ENCODE data around the gene EFHD1.
"Not testable (repeated sequence)": the region's sequence is repeated elsewhere in the genome, so short reads cannot be mapped to it uniquely, and the experiment has no call there.

EFHD1 gene

DNA sequence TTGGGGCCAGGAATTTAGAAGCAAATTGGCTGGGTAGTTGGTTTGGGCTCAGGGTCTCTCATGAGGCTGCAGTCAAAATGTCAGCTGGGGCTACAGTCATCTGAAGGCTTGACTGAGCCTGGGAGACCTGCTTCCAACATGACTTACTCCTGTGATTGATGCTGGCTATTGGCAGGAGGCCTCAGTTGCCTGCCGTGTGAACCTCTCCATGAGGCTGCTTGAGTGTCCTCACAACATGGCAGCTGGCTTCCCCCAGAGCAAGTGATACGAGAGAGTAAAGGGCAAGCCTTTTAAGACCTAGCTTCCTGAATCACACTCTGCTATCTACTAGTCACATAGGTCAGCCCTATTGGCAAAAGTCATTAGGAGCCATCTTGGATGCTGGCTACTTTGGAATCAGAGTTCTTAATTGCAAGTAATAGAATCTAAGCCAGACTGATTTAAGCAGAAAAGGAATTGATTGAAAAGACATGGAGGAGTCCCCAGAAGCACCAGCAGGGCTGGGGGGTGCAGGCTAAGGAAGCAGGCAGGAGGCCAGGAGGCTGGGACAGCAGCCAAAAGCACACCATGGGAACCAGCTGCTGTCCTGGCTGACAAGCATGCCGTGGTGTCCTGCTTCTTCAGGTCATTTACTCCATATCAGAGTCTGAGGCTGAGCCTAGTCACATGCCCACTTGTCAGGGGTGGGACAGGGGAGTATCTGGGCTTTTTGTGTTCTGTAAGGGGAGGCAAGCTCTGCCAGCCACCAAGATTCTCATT is 55.9 kb downstream of the EFHD1 start:
- DNase-seq (ENCODE audit: low read depth in 2 of 3, low spot score in 2 of 3) = no peak

DNA sequence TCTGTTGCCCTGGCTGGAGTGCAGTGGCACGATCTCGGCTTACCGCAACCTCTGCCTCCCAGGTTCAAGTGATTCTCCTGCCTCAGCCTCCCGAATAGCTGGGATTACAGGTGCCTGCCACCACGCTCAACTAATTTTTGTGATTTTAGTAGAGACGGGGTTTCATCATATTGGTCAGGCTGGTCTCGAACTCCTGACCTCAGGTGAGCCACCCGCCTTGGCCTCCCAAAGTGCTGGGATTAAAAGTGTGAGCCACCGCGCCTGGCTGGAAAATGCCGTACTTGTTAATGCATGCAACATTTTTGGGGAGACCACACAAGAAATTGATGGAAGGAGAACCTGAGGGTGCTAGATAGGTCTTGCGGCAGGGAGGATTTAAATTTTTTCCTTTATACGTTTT is 57.7 kb downstream of the EFHD1 start:
- not testable (repeated sequence) for DNase-seq (ENCODE audit: low read depth in 2 of 3, low spot score in 2 of 3)

DNA sequence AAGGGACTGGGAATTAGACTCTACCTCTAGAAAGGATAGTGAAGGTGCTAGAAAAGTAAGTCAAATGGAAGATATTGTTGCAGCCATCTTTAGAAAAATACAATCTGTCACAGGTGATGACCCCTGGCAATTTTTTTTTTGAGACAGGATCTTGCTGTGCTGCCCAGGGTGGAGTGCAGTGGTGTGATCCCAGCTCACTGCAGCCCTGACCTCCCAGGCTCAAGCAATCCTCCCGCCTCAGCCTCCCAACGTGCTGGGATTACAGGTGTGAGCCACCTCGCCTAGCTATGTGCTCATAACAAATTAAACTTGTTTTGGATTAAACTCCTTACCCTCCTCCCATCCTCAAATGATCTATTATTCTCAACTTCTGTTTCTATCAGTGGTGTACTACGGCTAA is 59.9 kb downstream of the EFHD1 start:
- DNase-seq (ENCODE audit: low read depth in 2 of 3, low spot score in 2 of 3) = no peak

DNA sequence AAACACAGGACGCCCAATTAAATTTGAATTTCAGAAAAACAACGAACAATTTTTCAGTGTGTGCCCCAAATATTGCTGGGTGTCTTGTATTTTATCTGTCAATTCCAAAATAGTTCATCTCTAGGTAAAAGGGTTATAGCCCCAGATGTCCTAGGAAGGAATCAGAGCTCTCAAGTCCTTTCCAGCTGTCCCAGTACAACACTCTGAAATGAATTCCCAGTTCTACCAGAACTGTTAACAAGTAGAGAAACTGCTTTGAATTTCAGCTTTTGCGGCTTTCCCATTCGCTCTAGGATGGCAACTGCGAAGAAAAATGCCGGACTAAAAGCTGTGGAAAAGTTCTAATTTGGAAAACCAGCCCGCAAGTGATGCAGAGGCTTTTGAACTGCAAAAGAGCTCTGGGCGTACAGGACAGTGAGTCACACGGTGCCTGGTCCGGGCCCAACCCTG is 63.2 kb downstream of the EFHD1 start:
- DNase-seq (ENCODE audit: low read depth in 2 of 3, low spot score in 2 of 3) = no peak

DNA sequence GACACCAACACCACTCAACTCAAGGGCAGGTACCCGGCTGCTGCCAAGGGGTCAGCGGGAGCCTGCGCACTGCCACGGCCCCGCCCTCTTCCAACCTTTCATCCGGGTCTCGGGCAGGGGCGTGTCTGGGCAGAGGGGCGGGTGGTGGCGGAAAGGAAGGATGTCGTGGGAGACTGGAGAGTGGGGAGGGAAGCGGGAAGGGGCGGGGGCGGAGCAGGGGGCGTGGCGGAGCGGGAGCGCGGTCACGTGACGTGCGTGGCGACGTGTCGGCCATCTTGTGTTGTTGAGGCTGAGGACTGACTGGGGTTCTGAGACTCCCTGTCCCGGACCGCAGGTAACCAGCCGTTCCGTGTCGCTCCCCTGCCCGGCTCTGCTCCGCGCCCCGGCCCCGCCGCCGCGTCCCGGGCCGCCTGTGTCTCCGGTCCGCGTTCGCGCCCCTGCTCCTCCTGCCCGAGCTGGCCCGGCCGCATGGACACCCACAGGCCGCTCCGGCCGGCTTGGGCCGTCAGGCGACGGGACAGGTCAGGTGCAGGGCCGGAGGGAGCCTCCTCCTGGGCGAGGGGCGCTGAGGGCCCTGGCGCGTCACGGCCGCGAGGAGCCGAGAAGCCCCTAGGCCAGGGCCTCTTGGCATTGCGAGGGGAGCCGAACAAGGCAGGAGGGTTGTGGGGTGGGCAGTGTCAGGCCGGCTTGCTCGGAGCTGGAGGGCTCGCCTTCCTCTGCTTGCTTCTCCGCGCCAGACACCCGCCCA is 63.8 kb downstream of the EFHD1 start, which contains the start of gene GIGYF2:
Gene GIGYF2, plus strand, starts transcription at position 273 of the 748 bp plus-strand sequence. CDS start 37,867 bp downstream, outside the sequence.
- DNase-seq (ENCODE audit: low read depth in 2 of 3, low spot score in 2 of 3) = peak; percentile 79 to 93 (median 92)

DNA sequence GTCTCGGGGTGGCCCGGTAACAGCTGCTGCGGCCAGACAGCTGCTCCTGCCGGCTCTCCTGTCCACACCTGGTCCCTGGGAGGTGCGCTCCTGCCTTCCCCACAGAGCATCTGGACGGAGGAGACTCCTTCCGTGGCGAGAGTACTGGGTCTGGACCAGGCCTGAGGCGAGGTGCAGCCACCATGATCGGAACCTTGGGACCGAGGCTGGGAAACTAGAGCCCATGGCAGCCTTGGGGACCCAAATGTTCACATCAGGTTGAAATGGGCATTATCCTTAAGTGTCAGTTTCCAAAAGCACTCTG is 64.4 kb downstream of the EFHD1 start:
- peak in 2 of 3 experiments; percentile 4 to 9 for DNase-seq (ENCODE audit: low read depth in 2 of 3, low spot score in 2 of 3)

DNA sequence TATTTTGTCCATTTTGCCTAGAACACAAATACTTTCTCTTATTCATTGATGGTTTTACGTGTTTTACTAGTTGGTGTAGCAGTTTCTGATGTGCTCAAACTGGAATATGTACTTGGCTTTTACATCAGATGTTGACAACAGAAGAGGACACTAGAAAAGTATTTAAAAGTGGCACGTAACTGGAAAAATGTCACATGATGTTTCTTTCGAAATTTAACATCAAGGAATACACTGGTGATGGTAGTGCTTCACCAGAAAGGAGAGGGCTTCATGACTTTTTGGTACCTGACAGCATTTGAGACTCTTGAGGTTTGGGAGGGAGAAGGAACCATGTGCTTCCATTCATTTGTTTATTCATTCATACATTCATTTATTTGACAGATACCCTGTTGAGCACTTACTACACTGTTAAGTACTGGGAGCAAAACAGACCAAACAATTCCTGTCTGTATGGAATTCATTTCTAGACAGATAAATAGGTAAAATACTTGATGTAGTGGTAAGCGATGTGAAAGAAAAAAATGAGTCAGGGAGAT is 65.2 kb downstream of the EFHD1 start:
- no peak for DNase-seq (ENCODE audit: low read depth in 2 of 3, low spot score in 2 of 3)

DNA sequence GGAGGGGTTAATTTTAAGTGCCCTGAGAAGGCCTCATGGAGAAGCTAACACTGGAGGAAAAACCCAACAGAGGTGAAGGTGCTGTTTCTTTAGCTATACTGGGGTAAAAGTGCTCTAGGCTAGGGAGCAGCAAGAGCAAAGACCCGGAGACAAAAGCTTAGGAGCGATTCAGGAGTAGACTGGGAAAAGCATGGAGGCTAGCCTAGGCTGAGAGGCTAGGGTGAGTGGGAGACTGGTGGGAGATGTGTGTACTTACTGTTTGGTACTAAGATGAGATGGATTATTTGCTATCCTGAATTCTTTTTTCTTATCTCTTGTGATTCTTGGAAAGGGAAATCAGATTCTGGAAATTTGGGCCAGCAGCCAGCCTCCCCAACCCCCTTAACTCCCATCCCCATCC is 65.7 kb downstream of the EFHD1 start:
- DNase-seq (ENCODE audit: low read depth in 2 of 3, low spot score in 2 of 3) = no peak

DNA sequence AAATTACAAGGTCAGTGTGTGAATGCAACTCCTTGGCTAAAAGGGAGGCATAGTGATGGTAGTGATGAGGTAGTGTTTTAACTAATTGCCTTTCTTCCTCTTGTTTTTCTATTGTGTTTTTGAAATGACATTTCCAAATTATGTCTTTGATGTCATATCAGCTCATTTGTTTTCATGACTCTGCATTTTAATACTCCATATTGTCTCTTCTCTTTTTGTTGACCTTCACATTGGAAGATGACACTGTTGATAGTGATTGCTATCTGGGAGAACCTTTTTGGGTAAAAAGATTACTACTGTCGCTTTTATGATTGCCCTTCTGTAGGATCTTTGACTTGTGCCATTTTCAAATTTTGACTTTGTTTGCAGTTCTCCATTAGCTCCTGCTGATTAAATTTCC is 66.8 kb downstream of the EFHD1 start:
- no peak for DNase-seq (ENCODE audit: low read depth in 2 of 3, low spot score in 2 of 3)

DNA sequence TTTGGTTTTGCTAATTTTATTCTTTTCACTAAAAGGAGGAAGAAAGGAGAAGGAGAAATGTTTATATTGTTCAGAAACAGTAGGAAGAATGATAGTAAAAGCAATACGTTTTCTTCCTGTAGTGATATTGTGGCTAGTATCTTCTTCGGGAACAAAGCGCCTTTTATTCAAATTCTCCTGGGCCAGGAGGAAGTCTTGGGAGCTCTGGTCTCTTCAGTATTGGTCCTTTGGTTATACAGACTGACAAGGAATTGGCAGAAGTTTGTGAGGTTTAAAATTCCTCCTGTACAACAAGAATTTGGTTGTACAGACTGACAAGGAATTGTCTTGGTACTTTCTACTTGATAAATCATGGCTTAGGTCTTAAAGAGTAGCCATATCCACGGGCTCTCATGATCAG is 73.7 kb downstream of the EFHD1 start:
- DNase-seq (ENCODE audit: low read depth in 2 of 3, low spot score in 2 of 3) = no peak

DNA sequence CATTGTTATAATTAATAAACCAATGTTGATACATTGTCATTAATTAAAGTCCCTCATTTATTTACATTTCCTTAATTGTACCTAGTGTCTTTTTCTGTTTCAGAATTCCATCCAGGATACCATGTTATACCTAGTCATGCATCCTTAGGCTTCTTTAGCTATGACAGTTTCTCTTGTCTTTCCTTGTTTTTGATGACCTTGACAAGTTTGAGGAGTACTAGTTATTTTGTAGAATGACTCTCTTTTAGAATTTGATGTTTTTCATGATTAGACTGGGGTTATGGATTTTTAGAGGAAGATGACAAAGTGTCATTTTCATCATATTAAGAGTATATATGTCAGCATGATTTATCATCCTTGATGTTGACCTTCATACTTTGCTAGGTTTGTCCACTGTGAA is 80.1 kb downstream of the EFHD1 start:
- no peak for DNase-seq (ENCODE audit: low read depth in 2 of 3, low spot score in 2 of 3)

DNA sequence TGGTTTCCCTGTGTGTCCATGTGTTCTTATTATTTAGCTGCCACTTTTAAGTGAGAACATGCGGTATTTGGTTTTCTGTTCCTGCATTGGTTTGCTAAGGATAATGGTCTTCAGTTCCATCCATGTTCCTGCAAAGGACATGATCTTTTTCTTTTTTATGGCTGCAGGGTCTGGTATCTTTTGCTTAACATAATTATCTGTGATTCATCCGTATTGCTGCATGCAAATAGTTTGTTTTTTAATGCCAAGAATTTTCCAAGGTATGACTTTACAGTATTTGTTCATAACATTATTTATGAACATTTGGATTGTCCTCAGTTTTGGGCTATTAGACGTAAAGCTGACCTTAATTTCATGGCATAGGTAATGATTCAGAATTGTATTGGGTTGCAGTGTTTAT is 81.6 kb downstream of the EFHD1 start:
- no peak for DNase-seq (ENCODE audit: low read depth in 2 of 3, low spot score in 2 of 3)

DNA sequence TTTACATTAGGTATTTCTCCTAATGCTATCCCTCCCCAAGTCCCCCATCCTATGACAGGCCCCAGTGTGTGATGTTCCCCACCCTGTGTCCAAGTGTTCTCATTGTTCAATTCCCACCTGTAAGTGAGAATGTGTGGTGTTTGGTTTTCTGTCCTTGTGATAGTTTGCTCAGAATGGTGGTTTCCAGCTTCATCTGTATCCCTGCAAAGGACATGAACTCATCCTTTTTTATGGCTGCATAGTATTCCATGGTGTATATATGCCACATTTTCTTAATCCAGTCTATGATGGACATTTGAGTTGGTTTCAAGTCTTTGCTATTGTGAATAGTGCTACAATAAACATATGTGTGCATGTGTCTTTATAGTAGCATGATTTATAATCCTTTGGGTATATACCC is 86.7 kb downstream of the EFHD1 start:
- not testable (repeated sequence) for DNase-seq (ENCODE audit: low read depth in 2 of 3, low spot score in 2 of 3)

DNA sequence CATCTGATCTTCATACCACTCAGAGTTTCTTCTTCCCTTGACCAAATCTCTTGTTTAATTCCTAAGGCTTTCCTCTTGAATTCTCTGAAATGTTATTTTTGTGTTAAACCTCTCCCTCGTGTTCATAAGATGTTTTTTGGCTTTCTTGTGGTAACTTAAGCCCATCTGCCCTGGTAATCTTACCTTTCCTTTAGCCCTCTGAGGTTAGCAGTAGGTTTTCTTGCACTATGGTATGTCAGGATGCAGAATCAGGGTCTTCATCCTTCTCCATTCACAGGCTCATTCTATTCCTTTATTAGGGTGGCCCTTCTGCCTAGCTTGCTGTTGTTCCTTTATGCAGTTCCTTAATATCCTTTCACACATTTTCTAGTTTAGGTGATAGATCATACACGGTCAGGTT is 87.9 kb downstream of the EFHD1 start:
- no peak for DNase-seq (ENCODE audit: low read depth in 2 of 3, low spot score in 2 of 3)

DNA sequence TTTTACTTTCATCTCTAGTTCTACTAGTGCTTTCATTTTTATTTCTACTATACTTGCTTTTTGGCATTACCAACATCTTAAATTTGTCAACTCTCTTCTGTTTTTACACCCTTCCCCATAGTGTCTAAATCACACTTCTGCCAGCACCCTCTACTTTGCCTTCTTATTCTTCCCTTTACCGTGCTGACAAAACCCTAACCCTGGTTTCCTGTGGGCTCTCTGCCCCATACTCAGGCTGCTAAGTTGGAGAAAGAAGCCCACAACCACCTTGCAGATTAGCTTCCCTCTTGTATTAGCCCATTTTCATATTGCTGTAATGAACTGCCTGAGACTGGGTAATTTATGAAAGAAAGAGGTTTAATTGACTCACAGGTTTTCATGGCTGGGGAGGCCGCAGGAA is 88.5 kb downstream of the EFHD1 start:
- no peak for DNase-seq (ENCODE audit: low read depth in 2 of 3, low spot score in 2 of 3)

DNA sequence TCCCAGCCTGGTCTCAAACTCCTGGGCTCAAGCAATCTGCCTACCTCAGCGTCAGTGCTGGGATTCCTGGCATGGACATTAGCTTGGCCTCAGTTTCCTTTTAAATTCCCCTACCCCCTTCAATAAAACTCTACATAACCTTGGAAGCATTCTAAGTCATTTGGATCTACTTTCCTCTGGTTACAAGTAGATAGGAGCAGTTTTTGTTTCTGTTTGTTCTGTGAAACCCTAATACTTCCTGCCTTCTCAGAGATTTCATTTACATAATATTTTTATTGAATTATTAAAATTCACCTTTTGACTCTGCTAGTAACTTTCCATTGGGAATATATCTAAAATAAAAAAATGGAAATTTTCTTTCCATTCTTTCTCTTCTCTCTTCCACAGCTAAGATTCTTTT is 89.6 kb downstream of the EFHD1 start:
- no peak for DNase-seq (ENCODE audit: low read depth in 2 of 3, low spot score in 2 of 3)

DNA sequence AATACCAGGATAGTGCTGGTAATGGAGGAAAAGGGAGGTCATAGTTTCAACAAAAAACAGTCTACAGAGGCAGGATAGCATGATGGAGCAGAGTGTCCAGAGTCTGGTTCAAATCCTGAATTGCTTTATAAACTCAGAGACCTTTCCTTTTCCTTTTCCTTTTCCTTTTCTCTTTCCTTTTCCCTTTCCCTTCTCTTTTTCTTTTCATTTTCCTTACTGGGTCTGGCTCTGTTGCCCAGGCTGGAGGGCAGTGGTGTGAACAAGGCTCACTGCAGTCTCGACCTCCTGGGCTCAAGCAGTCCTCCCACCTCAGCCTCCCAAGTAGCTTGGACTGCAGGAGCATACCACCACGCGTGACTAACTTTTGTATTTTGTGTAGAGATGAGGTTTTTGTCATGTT is 95.4 kb downstream of the EFHD1 start:
- DNase-seq (ENCODE audit: low read depth in 2 of 3, low spot score in 2 of 3) = no peak

DNA sequence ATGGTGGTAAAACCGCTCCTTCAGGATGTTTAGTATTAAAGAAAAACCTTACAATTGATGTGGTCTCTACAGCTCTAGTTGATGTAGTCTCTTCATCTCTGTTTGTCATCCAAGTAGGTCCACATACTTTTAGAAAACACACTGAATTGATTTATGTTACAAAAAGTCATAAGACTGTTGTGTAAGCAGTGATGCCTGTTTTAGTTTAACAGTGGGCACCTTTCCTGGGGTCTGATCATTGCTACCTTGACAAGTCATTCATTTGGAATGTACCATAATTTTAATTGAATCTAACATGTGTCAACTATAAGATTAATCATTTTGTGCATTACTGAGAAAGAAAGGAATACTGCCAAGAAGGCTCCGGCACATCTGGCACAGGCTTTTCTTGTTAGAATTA is 98.1 kb downstream of the EFHD1 start:
- DNase-seq (ENCODE audit: low read depth in 2 of 3, low spot score in 2 of 3) = no peak

Data from activated CD8-positive, alpha-beta memory T cell treated with anti-CD3 and anti-CD28 coated beads for 48 hours (primary cell).